ENCODE measurements around the gene LRRFIP1. TPM values are rescaled to one million over a fixed set of nuclear protein-coding genes. Genes with fewer than 3 reads are reported as not detected.
A peak's percentile ranks its signal among the peaks of the same experiment; 100 is the strongest.

Gene LRRFIP1
- total and polyA plus RNA-seq, 2 of the 13 experiments (the other 11 are each of a cell fraction or from before 2014, with no cell fraction given): 15.9 to 40.5 TPM

GRCh38 chr2:237603718-237604362, 23.5 kb upstream of the LRRFIP1 start (continued):
- TF ChIP-seq MXD3 (CRISPR knock-in tag; IDR thresholded peaks at IDR 0.05) (no peak), BCL6 (CRISPR knock-in tag; IDR thresholded peaks at IDR 0.05) (peak; percentile 36; the same call in 1 of the 2 replicates), FOXA3 (CRISPR knock-in tag; IDR thresholded peaks at IDR 0.05) (peak; percentile 3; the same call in 1 of the 2 replicates), NFYB (CRISPR knock-in tag; IDR thresholded peaks at IDR 0.05) (no peak), KLF11 (CRISPR knock-in tag; IDR thresholded peaks at IDR 0.05) (0 out of 2 replicates have a peak, but pooled peaks have one; percentile 44), KMT2B (CRISPR knock-in tag; IDR thresholded peaks at IDR 0.05) (no peak), ZMAT3 (CRISPR knock-in tag; conservative IDR thresholded peaks at IDR 0.05) (no peak), DRAP1 (CRISPR knock-in tag; IDR thresholded peaks at IDR 0.05) (0 out of 2 replicates have a peak, but pooled peaks have one; percentile 28), MTF1 (CRISPR knock-in tag; IDR thresholded peaks at IDR 0.05) (no peak), TOPORS (CRISPR knock-in tag; IDR thresholded peaks at IDR 0.05) (no peak), MBNL3 (CRISPR knock-in tag; conservative IDR thresholded peaks at IDR 0.05) (no peak), ZNF350 (CRISPR knock-in tag; IDR thresholded peaks at IDR 0.05; ENCODE audit: borderline replicate concordance, low read depth) (0 out of 2 replicates have a peak, but pooled peaks have one; percentile 17), IRF2 (CRISPR knock-in tag; IDR thresholded peaks at IDR 0.05) (peak; percentile 51; the same call in 1 of the 2 replicates), RXRB (CRISPR knock-in tag; IDR thresholded peaks at IDR 0.05; ENCODE audit: borderline replicate concordance) (peak; percentile 55; the same call in 1 of the 2 replicates), BCL3 (CRISPR knock-in tag; IDR thresholded peaks at IDR 0.05) (peak; percentile 77), GATAD2A (CRISPR knock-in tag; IDR thresholded peaks at IDR 0.05) (peak; percentile 64; the same call in 1 of the 2 replicates), ZNF331 (CRISPR knock-in tag; IDR thresholded peaks at IDR 0.05) (no peak), KDM6A (CRISPR knock-in tag; IDR thresholded peaks at IDR 0.05; ENCODE audit: low read depth) (no peak)
- TF ChIP-seq, protein P1, sequence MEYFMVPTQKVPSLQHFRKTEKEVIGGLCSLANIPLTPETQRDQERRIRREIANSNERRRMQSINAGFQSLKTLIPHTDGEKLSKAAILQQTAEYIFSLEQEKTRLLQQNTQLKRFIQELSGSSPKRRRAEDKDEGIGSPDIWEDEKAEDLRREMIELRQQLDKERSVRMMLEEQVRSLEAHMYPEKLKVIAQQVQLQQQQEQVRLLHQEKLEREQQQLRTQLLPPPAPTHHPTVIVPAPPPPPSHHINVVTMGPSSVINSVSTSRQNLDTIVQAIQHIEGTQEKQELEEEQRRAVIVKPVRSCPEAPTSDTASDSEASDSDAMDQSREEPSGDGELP (IDR thresholded peaks at IDR 0.05; ENCODE audit: borderline replicate concordance, low read depth): 0 out of 2 replicates have a peak, but pooled peaks have one; percentile 4

Data from HepG2 (cell line).